Embryonic facial prominence (tissue), 1 donor: ENCODE results near the gene FBXO7.
"Not testable (repeated sequence)": the region's sequence is repeated elsewhere in the genome, so short reads cannot be mapped to it uniquely, and the experiment has no call there.

Experiments
- DNase-seq: peaks from one replicate; pipeline ENCODE4 v3.0.0-alpha.2; 2016; ENCODE audit errors: extremely low spot score

FBXO7 gene

GRCh38 chr22:32474635-32475467 is at the start of gene FBXO7:
Gene FBXO7 (plus strand): TSS chr22:32474811. CDS start chr22:32475003, 192 bp downstream.
- peak; percentile 83 for DNase-seq

GRCh38 chr22:32426881-32427280 is 47.7 kb upstream of the FBXO7 start:
- no peak for DNase-seq

DNA sequence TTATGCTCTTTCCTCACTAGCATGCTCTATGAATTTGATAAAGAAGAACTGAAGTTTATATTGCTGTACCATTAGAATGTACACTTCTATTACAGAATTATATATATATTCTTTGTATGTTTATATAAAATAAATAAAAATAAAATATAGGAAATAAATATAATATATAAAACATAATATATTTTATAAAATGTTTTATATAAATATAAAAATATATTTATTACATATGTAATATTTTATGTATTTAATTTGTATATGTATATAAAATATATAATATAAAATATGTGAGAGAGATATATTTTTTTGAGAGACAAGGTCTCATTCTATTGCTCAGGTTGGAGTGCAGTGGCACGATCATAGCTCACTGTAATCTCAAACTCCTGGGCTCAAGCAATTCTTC is 44.3 kb upstream of the FBXO7 start:
- no peak for DNase-seq

- no peak for DNase-seq
These were observed 30.5 kb upstream of the FBXO7 start for GRCh38 chr22:32444068-32444467.

GRCh38 chr22:32446321-32446720 is 28.3 kb upstream of the FBXO7 start:
- DNase-seq = no peak

DNA sequence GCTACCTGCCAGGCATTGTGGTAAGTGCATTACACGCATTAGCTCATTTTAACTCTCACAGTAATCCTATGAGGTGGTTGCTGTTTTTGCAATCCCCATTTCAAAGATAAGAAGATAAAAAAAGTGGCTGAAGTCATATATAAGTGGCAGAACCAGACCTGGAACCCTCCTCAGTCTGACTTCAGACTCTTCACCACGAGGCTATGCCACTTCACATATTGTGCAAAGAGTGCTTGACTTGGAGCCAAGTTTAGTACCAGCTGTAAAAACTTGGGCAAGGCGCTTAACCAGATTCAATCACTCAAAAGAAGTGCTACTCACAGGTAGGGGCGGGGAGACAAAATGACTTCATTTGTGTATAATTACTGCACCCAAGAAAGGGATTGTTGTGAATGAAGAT is 25.6 kb upstream of the FBXO7 start:
- no peak for DNase-seq

DNA sequence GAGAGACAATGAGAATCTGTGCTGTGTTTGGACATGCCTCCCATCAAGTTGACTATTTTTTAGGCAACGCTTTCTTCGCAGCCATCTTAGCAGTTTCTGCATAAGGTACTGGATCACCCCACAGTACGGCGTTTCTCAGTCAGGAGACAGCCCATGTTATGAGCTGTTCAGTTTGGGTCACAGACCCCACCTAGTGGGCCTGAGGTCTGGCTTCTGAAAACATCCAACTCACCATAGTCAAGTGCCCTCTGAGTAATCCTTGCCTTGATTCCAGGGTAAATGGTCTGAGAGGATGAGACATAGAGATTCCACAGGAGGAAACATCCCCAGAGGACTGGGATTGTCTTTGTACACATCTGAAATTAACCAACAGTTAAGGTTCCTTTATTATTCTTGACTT is 17.6 kb upstream of the FBXO7 start:
- DNase-seq = no peak

- no peak for DNase-seq
These were observed 12.2 kb upstream of the FBXO7 start for GRCh38 chr22:32462452-32462851.

- DNase-seq = no peak
These were observed 8.9 kb upstream of the FBXO7 start for GRCh38 chr22:32465661-32466060.

DNA sequence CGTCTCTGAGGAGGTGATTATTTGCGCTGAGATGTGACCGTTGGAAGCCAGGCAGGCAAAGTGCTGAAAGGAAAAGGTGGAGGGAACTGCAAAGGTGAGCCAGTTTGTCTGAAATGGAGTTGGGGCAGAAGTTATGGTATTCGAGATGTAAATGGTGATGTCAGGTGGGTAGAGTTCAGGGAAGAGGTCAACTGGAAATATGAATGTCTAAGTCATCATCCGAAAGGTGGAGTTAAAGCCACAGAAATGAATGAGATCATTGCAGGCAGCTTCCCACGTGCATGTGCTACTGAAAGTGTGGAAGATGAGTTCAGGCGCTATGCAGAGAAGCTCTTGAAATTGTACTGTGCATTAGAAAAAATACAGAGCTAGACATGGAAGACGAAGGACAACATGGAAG is 8.1 kb upstream of the FBXO7 start:
- DNase-seq = no peak

DNA sequence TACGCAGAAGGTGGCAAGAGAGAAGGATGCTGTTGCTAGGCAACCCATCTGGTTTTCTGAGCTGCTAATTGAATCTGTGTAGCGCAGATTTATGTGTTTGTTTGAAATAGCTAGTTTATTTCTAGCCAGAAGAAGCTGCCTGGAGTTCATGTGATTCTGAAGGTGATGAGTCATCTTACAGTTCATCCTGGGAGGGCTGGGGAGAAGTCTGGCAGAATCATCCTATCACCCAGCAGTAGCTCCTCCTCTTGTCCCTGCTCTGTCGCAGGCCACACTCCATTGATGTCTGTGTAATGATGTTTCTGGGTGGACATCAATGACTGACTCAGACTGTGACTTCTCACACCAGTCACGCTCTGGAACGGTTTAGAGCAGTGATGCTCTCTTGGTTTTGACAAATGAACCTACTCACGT is 4.8 kb upstream of the FBXO7 start:
- no peak for DNase-seq

DNA sequence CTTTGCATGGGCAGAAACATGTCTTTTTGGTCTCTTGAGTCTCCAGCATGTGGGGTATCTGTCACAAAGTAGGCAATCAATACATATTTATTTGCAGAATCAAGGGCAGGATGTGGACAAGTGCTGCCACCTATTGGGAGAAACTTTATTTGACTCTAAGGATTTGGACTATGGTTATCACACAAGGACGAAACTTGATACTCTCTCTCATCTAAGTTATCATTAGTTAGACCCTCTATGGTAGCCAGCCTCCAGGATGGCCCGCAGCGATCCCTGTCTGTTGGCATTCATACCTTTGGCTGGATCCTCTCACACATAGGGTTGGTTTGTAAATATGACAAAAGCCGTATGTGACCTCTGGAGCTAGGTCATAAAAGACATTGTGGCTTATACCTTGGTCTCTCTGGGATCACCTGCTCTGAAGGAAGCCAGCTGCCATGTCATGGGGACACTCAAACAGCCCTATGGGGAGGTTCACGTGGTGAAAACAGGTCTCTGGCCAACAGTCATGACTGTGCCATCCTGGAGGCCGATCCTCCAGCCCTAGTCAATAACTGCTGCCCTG is 1.1 kb upstream of the FBXO7 start:
- no peak for DNase-seq

DNA sequence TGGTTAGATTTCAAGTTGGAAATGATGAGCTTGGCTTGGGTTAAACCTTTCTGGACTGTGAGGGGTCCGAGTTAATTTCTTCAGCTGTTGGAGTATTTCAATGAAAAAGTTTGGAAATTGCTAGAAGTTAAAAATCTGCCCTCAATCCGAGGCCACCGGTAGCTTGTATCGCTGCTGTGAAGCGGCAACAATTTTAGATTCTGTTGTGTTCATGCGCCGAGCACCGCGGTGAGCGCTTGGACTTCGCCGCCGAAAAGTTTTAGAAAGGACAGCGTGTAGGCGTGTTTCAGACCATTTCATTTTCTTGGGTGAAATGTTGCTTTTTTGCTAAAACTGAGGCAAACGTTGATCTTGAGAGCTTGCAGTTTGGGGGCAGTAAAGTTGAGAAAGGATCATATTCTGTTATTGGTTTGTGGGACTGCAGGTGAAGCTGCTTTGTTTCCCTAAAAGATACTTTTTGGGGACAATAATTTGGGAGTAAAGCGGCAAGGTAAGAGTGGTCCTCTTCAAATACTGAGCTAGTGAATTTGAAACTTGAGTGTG is 928 bp downstream of the FBXO7 start:
- no peak for DNase-seq

DNA sequence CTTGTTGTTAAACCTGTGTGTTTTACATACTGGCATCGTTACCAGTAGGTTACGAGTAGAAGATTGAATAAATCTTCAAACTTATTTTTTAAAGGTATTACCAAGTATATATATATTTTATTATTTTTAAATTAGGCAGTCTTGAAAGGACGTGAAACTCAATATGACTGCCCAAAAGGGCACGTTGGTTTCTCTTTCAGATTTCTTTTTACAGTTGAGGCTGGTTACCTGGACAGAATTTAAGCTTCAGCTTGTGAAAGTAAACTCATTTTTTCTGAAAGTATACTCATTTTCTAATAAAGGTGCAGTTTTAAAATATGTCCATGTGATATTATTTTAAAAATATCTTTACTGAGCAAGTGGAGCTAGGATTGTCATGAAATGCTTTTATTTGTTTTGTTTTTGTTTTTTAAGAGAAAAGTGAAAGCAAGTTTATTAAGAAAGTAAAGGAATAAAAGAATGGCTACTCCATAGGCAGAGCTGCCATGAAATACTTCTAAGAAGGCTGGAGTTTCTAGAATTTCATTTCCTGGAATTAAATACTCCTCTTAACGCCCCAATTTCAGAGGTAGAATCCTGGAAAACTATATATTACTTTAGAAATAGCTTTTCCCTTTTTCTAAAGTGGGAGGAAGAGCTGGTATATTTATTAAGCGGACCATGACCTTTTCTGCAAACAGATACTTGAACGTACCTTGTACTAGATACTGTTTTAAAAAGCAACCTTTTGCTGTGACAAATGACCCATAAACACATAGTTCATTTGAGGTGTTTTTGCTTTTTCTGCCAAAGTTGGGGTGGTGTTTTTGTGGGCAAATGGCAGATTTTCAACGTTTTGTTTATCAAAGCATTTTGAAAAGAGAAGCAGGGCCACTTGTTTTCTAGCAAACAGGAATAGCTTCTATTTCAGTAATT is 1.9 kb downstream of the FBXO7 start:
- no peak for DNase-seq

GRCh38 chr22:32477596-32477995 is 3.0 kb downstream of the FBXO7 start:
- DNase-seq = no peak

GRCh38 chr22:32478552-32478951 is 3.9 kb downstream of the FBXO7 start:
- not testable (repeated sequence) for DNase-seq

DNA sequence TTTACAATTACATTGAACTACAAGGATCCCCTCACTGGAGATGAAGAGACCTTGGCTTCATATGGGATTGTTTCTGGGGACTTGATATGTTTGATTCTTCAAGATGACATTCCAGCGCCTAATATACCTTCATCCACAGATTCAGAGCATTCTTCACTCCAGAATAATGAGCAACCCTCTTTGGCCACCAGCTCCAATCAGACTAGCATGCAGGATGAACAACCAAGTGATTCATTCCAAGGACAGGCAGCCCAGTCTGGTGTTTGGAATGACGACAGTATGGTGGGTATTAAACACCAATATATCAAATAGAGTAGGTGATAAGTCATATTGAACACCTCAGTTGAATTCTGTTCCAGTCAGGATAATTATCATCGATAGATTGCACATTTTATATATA is 4.4 kb downstream of the FBXO7 start:
- DNase-seq = no peak

DNA sequence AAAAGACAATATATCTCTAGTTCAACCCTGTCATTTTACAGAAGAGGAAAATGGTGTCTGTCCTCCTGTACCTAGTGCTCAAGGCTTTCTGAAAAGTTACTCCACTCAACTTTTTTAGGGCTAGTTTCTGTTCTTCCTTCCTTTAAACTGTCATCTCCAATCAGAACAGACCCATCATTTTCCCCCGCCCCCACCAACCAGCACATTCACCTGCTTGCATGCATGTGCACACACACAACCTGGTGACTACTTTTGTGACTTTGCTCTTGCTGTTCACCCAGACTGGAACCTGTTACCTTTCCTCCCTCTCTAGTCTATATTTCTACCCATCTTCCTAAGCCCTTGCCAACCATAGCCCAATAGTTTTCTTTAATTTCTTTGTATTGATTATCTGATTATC is 5.6 kb downstream of the FBXO7 start:
- no peak for DNase-seq

GRCh38 chr22:32482708-32483107 is 8.1 kb downstream of the FBXO7 start:
- DNase-seq = no peak

DNA sequence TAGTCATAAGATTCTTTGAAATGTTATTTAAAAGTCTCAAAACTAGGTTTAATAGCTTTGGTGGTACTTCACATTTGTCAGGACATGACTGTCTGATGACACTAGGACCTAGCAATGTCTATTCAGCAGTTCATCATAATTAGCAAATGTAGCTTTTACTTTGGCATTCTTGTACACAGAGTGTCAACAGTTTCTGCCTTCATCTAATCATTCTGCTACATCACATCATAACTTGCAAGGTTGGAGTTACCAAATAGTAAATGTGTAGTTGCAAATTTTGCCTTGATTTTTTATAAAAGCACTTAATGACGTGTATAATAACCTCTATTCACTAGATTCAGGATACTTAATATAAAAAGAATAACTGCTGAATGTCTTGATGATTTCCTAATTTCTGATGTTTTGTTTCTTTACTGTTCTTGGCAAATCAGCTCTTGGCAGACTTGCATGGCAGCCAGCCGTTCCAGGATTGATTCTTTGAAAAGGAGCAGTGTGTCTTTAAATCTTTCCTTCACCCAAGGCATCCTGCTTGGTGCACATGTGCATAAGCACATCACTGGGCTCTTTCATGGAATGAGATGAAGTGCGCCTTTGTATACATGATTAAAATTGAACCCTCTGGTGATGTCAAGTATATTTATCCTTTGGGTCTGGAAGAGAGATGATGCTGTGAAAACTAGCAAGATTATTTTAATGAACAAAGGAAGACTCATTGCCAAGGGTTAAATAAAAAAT is 12.2 kb downstream of the FBXO7 start:
- DNase-seq = no peak

GRCh38 chr22:32487461-32487860 is 12.8 kb downstream of the FBXO7 start:
- no peak for DNase-seq

DNA sequence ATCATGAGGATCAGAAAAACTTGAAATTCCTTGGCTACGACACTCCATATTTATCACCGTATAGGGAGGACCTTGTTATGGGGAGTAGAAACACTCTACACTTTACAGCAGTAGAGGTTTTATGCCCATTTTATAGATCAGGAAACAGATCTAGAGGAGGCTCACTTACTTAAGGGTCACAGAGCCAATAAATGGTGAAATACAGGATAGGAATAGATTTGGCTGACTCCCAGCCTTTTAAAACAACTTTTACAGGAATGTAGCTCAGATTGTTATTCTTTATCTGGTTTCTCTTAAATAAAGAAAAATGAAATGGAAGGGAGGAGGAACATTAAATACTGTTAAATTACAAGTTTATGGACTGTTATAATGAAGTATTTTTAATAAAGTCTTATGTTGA is 14.8 kb downstream of the FBXO7 start:
- DNase-seq = no peak
